IPS-NIHi11 (cell line): ENCODE data around the gene EHD1.
A peak's percentile ranks its signal among the peaks of the same experiment; 100 is the strongest.

Experiments
- DNase-seq: peaks from one replicate; pipeline ENCODE4 v3.0.0; 2012; ENCODE audit warnings: mixed read lengths, low spot score

EHD1 gene

GRCh38 chr11:64872790-64873488 lies 5.5 kb downstream of the EHD1 start:
- no peak for DNase-seq

DNA sequence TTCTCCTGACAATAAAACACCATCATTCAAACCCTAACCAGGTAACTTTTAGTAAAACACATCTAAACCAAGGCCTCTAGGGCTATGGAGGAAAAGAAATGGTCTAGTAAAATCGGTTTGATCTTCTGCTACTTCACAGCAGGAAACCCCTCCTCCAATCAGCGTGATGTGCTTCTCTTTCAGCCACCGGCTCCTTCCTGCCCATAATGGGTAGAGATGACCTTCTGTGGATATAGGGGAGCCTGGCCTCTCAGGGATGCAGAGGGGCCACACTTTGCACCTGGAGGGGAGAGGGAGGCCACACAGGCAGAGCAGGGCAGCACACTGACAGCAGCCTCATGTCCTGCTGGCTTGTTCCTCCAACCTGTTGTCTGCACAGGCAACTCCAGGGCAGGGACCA lies 6.9 kb downstream of the EHD1 start:
- DNase-seq = no peak

DNA sequence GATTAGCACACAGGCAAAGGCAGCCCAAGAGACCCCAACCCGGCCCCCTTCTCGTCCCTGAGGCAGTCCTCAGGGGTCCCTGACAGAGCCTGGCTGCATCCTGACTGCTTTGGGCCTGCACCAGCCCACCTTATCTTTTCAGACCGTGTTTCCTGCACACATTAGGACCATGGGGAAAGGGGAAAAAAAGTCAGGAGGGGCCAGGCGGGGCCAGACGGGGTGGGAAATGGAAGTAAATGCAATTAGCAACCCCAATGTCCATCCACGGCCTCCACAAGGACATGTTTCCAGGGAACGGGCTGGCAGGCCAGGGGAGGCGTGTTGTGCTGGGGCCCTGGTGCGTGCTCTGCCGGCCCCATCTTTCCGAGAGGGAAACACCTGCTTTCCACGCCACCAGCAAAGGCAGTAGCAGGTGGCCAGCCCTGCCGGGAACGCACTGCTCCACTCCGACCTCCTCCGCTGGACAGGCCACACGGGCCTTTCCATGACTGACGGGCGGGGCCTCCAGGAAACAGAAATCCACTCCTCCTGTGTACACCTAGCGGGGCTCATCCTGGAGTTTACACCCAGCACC lies 7.4 kb downstream of the EHD1 start:
- DNase-seq = no peak

GRCh38 chr11:64870176-64870892 lies 8.1 kb downstream of the EHD1 start:
- peak; percentile 27 for DNase-seq

- DNase-seq = peak; percentile 65
Observed at GRCh38 chr11:64869571-64870175, 8.7 kb downstream of the EHD1 start.

DNA sequence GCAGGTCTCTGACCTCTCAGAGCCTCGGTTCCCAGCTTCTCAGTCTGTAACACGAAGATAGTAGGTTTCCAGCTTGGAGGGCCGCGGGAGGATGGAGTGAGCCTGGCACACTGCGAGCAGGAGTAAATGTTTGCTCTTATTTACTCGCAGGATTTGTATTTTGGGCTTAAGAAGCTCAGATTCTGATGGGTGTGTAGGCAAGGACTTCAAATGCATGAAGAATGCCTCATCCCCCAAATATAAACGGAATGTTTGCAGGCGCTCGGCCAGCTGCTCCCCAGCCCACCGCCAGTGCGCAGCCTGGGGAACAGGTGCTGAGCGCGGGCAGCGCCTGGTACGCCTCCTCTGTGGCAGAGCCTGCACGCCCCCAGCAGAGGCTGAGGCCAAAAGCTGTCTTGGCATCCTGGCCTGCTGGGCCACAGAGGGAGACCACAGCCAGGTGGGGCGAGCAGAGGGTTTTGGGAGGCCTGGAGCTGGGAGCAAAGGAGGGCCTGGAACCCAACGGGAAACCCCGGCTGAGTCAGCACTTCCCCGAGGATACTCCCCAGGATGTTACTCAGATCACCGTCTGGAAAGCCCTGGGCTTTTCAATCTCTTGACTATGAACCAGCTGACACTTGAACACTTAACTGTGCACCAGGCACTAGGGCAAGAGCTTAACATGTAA lies 9.4 kb downstream of the EHD1 start:
- DNase-seq = no peak

DNA sequence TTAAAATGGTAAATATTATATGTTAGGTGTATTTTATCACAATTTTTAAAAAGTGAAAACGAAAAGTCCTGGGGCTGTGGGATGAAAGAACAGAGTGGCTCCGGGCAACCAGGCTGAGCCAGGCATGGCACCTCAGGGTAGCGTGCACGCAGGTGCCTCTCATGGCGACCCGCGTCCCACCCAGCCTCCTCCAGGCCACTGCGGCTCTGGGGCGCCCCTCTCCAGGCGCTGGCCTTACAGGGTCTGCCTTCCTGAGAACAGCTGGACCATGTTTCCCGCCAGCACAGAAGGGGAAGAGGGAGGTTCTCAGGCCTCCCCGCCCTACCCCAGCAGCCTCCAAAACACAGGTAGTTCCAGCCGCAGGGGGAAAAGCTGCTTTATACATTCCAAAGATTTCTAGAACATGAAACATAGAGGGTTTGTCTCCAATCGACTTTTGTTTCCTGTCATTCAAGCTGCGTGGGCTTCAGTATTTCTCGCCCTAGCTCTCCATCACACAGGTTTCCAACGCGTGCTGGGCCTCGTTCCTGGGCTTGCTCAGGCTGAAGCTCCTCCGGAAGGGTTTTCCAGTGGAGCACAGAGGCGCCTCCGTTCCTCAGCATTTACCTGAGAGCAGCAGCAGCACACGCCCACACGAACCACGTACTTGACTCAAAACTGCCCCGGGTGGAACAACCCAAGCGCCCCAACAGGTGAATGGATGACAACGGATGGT lies 10.5 kb downstream of the EHD1 start:
- no peak for DNase-seq

DNA sequence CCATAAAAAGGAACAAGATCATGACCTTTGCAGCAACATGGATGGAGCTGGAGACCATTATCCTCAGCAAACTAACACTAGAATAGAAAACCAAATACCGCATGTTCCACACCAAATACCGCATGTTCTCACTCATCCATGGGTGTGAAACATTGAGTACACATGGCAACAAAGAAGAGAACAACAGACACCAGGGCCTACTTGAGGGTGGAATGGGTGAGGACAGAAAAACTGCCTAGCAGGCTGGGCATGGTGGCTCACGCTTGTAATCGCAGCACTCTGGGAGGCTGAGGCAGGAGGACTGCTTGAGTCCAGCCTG lies 12.3 kb downstream of the EHD1 start:
- DNase-seq = no peak

DNA sequence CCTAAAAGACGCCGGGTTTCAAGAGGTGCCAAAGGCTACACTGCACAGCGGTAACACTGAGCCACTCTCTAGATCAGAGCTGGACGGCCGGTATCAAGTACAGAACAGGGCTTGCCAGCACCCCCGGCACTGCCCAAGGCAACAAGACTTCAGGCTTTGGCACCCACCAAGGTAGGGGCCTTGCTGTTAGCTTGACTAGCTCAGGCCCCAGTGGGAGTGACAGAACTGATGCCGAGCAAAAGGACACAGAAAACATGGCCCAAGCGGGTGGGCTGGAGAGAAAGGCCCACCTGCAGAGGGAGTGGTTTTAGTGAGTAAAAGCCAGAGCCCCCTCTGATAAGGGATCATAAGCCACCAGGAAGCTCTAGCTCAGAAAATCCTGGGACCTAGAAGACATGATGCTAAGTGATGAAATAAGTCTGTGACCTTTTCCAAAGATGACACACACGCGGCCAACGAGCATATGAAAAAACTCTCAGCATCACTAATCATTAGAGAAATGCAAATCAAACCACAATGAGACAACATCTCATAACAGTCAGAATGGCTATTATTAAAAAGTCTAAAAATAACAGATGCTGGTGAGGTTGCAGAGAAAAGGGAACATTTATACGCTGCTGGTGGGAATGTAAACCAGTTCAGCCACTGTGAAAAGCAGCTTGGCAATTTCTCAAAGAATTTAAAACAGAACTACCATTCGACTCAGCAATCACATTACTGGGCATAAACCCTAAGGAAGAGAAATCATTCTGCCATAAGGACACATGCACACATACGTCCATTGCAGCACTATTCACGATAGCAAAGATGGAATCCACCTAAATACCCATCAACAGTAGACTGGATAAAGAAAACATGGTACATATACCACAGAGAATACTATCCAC lies 12.9 kb downstream of the EHD1 start:
- DNase-seq = no peak

DNA sequence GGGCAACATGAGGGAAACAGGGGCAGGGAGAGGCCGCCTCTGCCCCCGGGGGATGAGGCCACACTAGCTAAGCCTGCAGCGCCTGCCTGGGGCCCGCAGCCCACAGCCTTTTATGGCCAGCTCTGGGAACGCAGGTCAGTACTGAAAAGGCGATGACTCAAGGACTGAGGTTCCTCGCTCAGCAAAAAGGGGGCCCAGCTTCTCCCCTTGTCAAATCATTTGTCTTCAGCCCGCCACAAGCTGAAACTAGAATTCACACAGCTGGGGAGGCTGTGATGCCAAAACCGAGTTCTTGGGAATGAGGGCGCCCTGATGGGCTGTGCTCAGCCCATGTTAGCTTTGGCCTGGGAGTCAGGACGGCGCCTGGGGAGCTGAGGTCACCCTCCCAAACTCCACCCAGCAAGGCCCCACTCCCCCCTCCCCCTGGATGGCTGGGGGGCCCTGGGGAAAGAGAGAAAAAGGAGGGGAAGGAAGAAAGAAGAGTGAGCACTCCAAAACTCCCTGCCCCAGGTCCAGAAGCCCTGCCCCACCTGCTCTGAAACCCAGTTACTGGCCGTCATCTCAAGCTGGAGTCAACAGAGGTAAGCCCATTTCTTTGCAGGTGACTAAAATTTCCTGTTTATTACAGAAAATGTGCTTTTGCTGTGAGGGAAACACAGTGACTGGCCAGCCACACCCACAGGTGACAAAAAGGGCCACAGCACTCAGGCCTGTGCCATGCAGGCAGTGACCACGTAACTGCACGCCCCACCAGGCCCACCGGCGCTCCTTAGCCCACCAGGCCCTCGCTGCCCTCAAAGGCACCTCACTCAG lies 13.7 kb downstream of the EHD1 start:
- peak; percentile 57 for DNase-seq

GRCh38 chr11:64864135-64864472 lies 14.3 kb downstream of the EHD1 start:
- DNase-seq = no peak

- peak; percentile 37 for DNase-seq
Observed at GRCh38 chr11:64863391-64864060, 14.9 kb downstream of the EHD1 start.

- DNase-seq = no peak
Observed at GRCh38 chr11:64862987-64863390, 15.4 kb downstream of the EHD1 start.

- DNase-seq = no peak
Observed at GRCh38 chr11:64861227-64861975, 17.0 kb downstream of the EHD1 start.

GRCh38 chr11:64859542-64860414 lies 18.6 kb downstream of the EHD1 start:
- no peak for DNase-seq

GRCh38 chr11:64858467-64859263 lies 19.8 kb downstream of the EHD1 start:
- no peak for DNase-seq

DNA sequence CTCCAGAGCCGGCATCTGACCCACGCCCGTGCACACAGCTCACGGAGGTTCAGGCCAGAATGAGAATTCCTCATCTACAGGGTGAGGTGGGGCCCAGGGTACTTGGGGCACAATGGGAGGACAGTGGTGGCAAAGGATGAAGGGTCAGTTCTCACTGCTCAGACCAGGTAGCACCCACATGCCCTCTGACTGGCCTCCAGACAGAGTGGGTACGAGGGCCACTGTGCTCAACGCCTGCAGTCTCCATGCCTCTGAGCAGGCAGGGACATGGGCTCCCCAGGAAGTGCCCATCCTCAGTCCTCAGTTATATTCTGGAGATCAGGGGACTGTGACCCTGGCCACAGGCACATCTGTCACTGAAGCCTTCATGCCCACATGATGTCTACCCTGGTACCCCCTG lies 20.9 kb downstream of the EHD1 start:
- no peak for DNase-seq
